Coronary artery (tissue), 2 donors: ENCODE measurements around the gene NATD1.

ENCODE experiments used
- DNase-seq: peaks from one replicate; pipeline ENCODE4 v3.0.0-alpha.2; 2017; ENCODE audit warnings: low spot score
- H3K27ac ChIP-seq, 2 donors: fragments of 200-600 bp; sonication (generic); one replicate each; pipeline ENCODE4 v1.5.1; 2016 to 2019
- H3K4me3 ChIP-seq: fragments of 200-600 bp; sonication (generic); 2 replicates; pipeline ENCODE4 v1.5.1; 2016; ENCODE audit warnings: mild to moderate bottlenecking, moderate library complexity
- TF ChIP-seq, protein P1 (sequence below): fragments of 200-600 bp; sonication (generic); IDR thresholded peaks from one replicate; pipeline ENCODE4 v1.5.1; 2019; ENCODE audit warnings: antibody characterized with exemption

The NATD1 gene

DNA sequence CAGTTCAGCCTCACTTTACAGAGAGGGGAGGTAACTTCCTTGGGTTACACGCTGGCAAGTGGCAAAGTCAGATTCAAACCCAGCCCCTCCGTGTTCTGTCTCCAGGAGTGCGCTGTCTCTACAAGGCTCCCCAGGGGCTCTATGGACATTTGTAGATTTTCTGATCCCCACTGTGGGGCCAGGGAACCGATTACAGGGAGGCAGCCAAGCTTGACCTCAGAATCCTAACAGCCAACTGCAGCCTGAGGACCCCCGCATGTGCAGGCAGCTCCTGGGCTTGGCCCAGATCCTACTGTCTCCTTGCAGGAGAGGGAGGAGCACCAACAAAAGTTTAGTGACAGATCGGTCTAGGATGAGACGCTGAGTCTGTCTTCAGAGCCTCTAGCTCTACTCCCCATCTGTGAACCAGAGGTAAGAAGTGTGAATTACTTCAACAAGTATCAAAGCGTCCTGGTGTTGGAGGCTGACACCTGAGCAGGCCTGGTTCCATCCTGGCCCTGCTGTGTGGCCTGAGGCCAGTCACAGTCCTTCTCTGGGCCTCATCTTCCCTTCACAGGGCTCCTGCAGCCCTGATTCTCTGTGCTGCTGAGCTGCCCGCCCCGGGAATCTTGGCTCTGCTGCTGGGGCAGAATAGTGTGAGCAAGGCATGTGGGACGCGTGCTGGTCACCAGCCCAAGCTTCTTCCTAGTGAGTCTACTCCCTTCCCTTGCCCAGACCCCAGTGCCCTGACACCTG lies 9.2 kb upstream of the NATD1 start:
- no peak overlapping the region for H3K4me3 ChIP-seq
- no peak for DNase-seq
- TF ChIP-seq, protein P1, sequence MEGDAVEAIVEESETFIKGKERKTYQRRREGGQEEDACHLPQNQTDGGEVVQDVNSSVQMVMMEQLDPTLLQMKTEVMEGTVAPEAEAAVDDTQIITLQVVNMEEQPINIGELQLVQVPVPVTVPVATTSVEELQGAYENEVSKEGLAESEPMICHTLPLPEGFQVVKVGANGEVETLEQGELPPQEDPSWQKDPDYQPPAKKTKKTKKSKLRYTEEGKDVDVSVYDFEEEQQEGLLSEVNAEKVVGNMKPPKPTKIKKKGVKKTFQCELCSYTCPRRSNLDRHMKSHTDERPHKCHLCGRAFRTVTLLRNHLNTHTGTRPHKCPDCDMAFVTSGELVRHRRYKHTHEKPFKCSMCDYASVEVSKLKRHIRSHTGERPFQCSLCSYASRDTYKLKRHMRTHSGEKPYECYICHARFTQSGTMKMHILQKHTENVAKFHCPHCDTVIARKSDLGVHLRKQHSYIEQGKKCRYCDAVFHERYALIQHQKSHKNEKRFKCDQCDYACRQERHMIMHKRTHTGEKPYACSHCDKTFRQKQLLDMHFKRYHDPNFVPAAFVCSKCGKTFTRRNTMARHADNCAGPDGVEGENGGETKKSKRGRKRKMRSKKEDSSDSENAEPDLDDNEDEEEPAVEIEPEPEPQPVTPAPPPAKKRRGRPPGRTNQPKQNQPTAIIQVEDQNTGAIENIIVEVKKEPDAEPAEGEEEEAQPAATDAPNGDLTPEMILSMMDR, result no peak

DNA sequence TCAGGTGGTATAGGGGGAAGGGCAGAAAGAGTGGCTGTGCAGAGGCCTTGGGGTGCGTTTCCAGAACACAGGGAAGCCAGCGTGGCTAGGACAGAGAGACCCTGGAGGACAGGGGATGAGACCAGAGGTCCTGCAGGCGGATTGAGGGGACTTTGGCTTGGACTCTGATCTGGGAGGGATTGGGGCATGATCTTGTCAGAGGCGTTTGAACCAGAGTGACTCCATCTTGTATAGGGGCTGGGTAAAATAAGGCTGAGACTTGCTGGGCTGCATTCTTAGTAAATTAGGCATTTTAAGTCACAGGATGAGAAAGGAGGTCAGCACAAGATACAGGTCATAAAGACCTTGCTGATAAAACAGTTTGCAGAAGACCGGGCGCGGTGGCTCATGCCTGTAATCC lies 5.4 kb upstream of the NATD1 start:
- TF ChIP-seq, protein P1, result no peak
- Histone ChIP-seq H3K27ac (no peak overlapping the region), H3K4me3 (no peak overlapping the region)
- no peak for DNase-seq

More for the DNA sequence above, 9.2 kb upstream of the NATD1 start:
- H3K27ac ChIP-seq, result no peak overlapping the region

DNA sequence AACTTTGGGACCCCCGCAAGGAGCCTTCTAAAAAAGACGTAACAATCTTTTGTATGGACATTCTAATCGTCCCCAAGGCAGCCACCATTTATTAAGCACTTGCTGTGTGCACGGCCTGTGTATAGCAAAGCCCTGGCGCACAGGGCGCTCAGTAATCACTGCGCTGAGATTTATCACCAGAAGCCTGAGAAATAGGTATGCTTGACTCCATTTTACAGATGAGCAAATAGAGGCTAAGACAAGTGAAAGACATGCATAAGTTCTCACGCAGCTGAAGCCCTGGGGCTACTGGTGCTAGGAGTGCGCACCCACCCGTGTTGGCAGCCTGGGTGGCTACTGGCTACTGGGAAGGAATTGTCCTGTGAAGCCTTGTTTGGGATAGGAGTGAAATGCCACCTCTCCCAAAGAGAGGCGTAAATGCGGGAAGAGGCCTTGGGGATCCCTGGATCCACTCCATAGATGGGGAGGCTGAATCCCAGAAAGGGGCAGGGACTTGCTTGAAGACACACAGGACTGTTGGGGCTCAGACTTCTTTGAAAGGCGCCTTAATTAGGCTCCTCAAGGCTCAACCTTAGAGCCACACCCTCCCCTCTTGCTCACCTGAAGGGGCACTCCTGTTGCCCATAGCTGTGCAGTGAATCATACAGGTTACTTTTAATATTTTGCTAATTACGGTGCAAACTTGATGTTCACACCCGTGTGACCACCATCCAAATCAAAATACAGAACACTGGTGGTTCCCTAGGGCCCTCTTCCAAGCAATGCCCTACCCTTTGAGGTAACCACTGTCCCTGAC lies 634 bp upstream of the NATD1 start:
- peak overlapping the region; percentile 6 to 90 for H3K27ac ChIP-seq
- H3K4me3 ChIP-seq, result peak overlapping the region; percentile 84
- DNase-seq, result no peak
- TF ChIP-seq, protein P1, result no peak

DNA sequence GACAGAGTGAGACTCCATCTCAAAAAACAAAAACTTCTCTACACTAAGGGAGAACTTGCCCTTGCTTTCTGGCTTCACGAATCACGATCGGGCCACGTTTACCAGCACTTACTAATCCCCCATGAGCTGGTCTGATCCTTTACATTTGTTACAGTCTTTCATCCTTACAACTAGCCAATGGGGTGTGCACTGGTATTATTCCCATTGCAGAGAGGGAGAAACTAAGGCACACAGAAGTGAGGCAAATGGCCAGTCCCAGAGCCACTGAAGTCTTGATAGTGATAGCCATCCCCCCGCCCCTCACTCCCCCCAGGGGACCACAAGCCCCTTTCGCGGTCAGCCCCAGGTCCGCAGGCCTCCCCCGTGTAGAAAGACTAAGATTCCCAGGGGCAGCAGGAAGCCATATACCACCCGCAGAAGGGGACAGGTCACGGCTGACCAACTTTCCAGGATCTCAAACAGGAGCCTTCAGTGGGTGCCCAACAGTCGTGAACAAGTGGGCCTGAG lies 868 bp downstream of the NATD1 start:
- peak overlapping the region; percentile 75 to 90 for H3K27ac ChIP-seq
- TF ChIP-seq, protein P1, result no peak
- no peak for DNase-seq
- H3K4me3 ChIP-seq, result peak overlapping the region; percentile 84

DNA sequence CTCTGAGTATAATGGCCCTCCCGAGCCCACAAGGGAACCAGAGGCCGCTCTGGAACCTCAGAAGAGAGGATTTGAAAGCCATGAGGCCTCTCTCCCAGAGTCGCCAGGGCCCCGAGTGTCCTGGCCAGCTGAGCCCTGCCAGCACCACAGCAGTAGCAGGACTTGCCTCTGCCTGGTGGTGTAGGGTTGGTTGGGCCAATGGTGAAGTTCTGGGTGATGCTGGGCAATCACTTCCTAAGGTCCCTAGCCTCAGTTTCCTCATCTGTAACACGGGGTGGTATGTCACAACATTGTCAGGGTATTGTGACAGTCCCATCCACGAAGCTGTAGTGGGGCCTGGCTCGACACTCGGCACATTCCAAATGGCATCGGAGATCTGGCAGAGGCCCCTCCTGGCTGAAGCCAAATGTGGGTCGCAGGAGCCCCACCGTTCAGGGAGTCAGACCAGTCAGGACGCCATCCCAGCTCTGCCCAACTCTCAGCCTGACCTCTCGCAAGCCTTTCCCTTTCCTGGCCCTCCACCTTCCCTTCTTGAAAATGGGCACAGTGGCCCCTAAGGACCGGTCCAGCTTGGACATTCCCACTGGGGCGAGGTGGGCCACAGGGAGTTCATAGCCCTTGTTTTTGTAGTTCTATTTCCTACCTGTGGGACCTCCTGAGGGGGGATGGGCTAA lies 1.7 kb downstream of the NATD1 start:
- Histone ChIP-seq H3K27ac (peak overlapping the region; percentile 75 to 90), H3K4me3 (peak overlapping the region; percentile 84)
- TF ChIP-seq, protein P1, result no peak
- no peak for DNase-seq

DNA sequence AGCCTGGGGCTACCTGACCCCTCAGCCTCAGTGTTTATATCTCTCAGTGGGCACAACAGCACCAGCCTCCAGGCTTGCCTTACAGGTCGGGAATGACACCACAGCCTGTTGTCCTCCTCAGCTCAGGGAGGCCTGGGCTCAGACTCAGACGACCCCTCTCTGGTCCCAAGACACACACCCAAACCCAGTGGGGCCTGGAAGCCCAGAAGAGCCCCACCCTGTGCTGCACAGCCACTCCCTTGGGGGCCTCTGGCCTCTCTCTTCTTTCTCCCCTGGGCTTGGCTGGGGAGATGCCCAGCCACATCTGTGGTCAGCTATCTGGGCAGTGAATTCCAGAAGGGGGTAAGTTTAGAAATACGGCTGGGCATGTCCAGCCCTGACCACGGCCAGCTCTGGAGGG lies 2.4 kb downstream of the NATD1 start:
- peak overlapping the region; percentile 42 for H3K4me3 ChIP-seq
- DNase-seq, result no peak
- TF ChIP-seq, protein P1, result no peak
- peak overlapping the region; percentile 75 to 90 for H3K27ac ChIP-seq
